SIG-M5 treated with dmso at 0.1 percent for 504 hours (cell line): ENCODE results near the gene ARMS2.
A peak's percentile ranks its signal among the peaks of the same experiment; 100 is the strongest.

Source experiments
- DNase-seq: peaks from one replicate; lab custom pipeline; 2025; ENCODE audit not compliant: unreplicated experiment; lab: John Stamatoyannopoulos, UW

ARMS2 gene

GRCh38 chr10:122454603-122455080 is at the start of gene ARMS2:
Gene ARMS2, plus strand, starts transcription at chr10:122454653. Its CDS starts 75 bp downstream, at chr10:122454728.
- no peak for DNase-seq

GRCh38 chr10:122407375-122408125 is 46.9 kb upstream of the ARMS2 start:
- DNase-seq: no peak

- DNase-seq: no peak
These were observed 41.1 kb upstream of the ARMS2 start for GRCh38 chr10:122413327-122413726.

- no peak for DNase-seq
These were observed 36.8 kb upstream of the ARMS2 start for GRCh38 chr10:122417667-122418066.

GRCh38 chr10:122419016-122419415 is 35.4 kb upstream of the ARMS2 start:
- no peak for DNase-seq

GRCh38 chr10:122419876-122420623 is 34.4 kb upstream of the ARMS2 start:
- DNase-seq: no peak

GRCh38 chr10:122420624-122421007 is 33.8 kb upstream of the ARMS2 start:
- DNase-seq: no peak

GRCh38 chr10:122421054-122421625 is 33.3 kb upstream of the ARMS2 start:
- DNase-seq: no peak

- no peak for DNase-seq
These were observed 32.7 kb upstream of the ARMS2 start for GRCh38 chr10:122421742-122422141.

- DNase-seq: no peak
These were observed 32.0 kb upstream of the ARMS2 start for GRCh38 chr10:122422266-122422989.

- DNase-seq: no peak
These were observed 30.4 kb upstream of the ARMS2 start for GRCh38 chr10:122424059-122424458.

GRCh38 chr10:122426829-122427228 is 27.6 kb upstream of the ARMS2 start:
- DNase-seq: no peak

GRCh38 chr10:122427280-122427679 is 27.2 kb upstream of the ARMS2 start:
- DNase-seq: no peak

- peak; percentile 24 for DNase-seq
These were observed 19.1 kb upstream of the ARMS2 start for GRCh38 chr10:122435212-122435827.

GRCh38 chr10:122441961-122442360 is 12.5 kb upstream of the ARMS2 start:
- DNase-seq: no peak

GRCh38 chr10:122445469-122445868 is 9.0 kb upstream of the ARMS2 start:
- DNase-seq: no peak

- no peak for DNase-seq
These were observed 8.5 kb upstream of the ARMS2 start for GRCh38 chr10:122445904-122446303.

GRCh38 chr10:122446668-122447423 is 7.6 kb upstream of the ARMS2 start:
- DNase-seq: no peak

- no peak for DNase-seq
These were observed 5.9 kb upstream of the ARMS2 start for GRCh38 chr10:122448600-122448999.

GRCh38 chr10:122449153-122449552 is 5.3 kb upstream of the ARMS2 start:
- DNase-seq: no peak
